DMS53 treated with DMSO at 0.1 percent for 48 hours (cell line): Measurements from ENCODE around the gene PIGN.
A peak's percentile ranks its signal among the peaks of the same experiment; 100 is the strongest.

ENCODE experiments used
- DNase-seq: peaks from one replicate; lab custom pipeline; 2025; ENCODE audit not compliant: unreplicated experiment; lab: John Stamatoyannopoulos, UW

Gene PIGN, protein sequence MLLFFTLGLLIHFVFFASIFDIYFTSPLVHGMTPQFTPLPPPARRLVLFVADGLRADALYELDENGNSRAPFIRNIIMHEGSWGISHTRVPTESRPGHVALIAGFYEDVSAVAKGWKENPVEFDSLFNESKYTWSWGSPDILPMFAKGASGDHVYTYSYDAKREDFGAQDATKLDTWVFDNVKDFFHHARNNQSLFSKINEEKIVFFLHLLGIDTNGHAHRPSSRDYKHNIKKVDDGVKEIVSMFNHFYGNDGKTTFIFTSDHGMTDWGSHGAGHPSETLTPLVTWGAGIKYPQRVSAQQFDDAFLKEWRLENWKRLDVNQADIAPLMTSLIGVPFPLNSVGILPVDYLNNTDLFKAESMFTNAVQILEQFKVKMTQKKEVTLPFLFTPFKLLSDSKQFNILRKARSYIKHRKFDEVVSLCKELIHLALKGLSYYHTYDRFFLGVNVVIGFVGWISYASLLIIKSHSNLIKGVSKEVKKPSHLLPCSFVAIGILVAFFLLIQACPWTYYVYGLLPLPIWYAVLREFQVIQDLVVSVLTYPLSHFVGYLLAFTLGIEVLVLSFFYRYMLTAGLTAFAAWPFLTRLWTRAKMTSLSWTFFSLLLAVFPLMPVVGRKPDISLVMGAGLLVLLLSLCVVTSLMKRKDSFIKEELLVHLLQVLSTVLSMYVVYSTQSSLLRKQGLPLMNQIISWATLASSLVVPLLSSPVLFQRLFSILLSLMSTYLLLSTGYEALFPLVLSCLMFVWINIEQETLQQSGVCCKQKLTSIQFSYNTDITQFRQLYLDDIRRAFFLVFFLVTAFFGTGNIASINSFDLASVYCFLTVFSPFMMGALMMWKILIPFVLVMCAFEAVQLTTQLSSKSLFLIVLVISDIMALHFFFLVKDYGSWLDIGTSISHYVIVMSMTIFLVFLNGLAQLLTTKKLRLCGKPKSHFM

DNA sequence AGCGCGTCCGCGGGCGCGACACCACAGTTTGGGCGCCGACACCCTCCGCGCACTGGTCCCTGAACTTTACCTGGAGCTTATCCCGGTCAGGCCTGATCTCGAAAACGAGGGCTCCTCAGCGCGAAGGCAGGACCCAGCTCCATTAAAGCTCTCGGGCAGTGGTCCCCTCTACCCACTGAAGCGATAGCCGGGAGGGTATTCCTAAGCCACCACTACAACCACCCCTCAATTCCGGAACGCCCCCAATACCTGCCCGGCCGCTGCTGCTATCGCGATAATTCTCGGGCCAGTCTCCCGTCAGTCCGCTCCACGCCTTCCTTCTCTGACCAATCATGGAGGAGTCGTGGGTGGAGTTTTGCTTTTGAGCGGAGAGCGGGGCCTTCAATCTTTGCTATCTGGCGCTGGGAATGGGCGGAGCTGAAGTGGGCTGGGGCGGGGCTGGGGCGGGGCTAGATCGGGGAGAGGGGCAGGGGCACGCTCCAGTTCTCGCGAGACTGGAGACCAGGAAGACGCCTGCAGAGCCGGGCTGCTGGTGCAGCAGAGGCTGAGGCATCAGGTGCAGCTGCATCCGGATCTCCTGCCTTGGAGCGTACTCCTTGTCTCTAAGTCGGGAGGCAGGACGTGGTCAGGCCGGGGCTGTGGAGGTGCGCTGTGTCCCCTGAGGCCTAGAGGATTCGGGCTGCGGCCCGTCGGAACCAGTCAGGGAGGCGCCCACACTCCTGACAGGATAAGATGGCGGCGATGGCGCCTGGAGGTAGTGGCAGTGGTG is at the start of gene PIGN, which contains the start of gene RELCH:
PIGN (minus strand) TSS at position 283 of the 769 bp plus-strand sequence. CDS start 25,703 bp downstream, outside the sequence.
RELCH (plus strand) TSS at position 482 of the 769 bp plus-strand sequence; CDS start at position 733, 251 bp downstream.
- peak; percentile 99 for DNase-seq

DNA sequence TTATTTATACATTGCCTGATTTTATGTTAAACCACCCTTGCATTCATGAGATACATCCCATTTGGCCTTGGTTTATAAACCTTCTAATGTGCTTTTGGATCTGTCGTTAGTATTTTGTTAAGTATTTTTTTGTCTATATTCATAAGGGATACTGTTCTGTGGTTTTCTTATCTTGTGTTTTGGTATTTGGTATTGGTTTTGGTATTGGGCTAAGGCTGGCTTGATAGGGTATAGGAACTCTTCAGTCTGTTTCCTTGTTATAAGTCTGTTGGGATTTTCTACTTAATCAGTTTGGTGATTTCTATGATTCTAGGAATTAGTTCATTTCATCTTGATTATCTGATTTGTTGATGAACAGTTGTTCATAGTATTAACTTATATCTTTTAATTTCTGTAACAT is 49.4 kb upstream of the PIGN start:
- no peak for DNase-seq

DNA sequence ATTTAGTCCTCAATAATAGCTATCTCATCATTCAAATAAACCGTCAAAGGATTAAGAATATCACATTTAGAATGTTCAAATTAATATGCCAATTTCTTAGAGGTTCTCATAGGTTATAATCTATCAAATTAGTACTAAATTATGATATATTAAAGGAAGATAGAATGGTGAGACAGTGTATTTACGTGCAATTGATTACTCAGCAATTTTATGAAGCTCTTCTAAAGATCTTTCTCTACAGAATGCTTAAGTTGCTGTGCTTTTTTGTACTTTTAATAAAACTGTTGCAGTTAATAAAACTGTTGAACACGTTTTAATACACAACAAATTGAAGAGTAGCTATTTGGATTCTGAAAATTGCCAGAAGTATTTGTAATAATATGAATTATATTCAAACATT is 39.2 kb upstream of the PIGN start:
- no peak for DNase-seq

DNA sequence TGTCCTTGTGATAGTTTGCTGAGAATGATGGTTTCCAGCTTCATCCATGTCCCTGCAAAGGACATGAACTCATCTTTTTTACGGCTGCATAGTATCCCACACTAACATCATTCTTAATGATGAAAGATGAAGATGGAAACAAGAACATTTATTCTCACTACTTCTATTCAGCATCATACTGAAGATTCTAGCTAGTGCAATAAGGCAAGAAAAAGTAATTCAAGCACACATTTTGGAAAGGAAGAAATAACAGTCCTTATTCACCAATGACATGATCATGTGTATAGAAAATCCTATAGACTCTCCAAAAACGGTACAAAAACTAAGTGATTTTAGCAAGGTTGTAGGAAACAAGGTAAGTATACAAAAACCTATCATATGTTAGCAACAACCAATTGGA is 37.4 kb upstream of the PIGN start:
- no peak for DNase-seq

DNA sequence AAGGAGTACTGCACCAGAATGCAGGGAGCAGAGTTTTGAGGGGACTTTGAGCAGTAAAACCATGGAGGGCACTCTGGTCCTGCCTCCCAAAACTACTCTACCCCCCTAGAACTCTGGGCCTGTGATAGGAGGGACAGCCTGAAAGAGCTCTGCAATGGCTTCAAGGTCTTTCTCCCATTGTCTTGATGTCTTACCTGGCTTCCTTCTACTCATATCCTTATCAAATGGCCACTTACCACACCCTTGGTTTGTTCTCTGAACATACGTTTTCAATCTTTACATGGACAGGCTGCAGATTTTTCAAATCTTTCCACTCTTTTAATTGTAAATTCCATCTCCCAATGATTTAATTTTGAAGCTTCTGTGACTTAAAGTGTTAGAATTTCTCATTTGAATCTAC is 27.9 kb upstream of the PIGN start:
- no peak for DNase-seq

DNA sequence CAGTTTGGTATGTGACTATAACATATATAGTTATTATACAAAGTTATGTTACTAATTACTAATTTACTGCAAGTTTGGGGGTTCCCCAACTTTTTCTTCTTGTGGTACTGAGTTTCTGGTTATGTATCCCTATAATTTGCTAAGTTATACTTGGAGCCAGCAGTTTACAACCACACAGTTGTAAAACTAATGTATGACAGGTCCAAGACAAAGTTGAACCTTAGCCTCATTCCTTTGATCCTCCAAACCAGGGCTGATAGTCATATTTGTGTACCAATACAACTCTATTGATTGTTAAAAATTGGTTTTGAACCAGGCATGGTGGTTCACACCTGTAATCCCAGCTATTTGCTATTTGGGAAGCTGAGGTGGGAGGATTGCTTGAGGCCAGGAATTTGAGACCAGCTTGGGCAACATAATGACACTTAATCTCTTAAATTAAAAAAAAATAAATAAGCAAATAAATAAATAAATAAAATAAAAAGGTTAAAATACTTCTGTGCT is 24.5 kb upstream of the PIGN start:
- no peak for DNase-seq

DNA sequence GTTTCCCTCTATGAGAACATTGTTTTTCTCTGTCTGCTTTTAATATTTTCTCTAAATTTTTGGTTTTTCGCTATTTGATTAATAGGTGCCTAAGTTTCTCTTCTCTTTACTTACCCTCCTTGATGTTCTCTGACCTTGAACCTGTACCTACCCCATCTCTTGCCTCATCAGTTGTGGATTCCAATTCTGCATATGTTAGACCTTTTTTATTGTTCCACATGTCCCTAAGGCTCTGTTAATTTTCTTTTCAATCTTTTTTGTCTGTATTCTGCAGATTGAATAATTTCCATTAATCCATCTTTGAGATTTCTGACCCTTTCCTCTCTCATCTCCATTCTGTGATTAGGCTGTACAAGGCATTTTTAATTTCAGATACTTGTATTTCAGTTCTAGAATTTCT is 23.3 kb upstream of the PIGN start:
- no peak for DNase-seq

DNA sequence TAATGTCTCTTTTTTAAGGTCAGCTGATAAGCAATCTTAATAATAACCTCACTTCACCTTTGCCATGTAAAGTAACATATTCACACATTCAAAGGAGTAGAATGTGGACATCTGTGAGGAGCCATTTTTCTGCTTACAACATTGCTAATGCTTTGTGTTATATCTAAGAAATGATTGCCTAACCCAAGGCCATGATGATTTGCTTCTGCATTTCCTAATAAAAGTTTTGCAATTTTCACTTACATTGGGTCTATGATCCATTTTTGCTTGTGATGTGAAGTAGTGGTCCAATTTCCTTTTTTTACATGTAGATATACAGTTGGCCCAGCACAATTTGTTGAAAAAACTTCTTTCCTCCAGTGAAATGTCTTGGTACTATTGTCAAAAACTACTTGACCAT is 22.2 kb upstream of the PIGN start:
- no peak for DNase-seq

DNA sequence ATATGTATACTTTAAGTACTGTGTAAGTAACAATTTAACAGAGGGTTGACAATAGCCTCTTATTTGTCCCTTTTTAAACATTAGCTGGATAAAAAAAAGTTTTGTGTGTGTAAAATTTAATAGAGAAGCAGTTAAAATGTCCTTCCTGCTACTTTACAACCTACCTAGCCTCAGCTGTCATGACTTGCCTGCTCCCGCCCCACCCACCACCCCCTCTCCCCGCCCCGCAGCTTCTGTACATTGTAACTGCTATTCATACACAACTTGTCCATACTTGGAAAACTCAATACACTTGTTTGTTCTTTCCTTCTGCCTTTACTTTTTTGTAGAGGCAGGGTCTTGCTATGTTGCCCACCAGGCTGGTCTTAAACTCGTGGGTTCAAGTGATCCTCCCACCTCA is 19.7 kb upstream of the PIGN start:
- DNase-seq, result no peak

DNA sequence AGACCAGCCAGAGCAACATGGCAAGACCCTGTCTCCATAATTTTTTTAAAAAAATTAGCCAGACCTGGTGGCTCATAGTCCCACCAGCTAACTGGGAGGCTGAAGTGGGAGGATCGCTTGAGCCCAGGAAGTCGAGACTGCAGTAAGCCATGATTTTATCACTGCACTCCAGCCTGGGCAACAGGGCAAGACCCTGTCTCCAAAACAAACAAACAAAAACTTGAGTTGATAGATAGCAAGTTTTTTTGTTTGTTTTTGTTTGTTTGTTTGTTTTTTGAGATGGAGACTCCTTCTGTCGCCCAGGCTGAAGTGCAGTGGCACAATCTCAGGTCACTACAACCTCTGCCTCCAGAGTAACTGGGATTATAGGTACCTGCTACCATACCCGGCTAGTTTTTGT is 19.0 kb upstream of the PIGN start:
- no peak for DNase-seq

DNA sequence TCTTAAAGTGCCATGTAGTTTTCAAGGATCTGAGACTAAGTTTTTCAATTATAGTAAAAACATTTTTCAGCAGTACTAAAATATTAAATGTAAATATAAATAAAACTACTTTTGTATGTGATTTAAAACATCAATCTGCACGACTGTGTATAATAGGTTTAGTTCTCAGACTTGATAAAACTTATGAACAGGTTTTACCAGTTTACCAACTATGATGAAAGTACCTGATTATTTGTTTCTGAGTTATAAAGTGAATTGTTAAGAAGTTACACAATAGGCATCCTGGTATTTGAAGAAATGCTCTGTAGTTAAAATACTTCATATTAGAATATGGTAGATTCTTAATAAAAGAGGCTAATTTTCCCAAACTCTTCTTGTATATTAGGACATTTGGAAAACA is 15.0 kb upstream of the PIGN start:
- DNase-seq, result peak; percentile 40

DNA sequence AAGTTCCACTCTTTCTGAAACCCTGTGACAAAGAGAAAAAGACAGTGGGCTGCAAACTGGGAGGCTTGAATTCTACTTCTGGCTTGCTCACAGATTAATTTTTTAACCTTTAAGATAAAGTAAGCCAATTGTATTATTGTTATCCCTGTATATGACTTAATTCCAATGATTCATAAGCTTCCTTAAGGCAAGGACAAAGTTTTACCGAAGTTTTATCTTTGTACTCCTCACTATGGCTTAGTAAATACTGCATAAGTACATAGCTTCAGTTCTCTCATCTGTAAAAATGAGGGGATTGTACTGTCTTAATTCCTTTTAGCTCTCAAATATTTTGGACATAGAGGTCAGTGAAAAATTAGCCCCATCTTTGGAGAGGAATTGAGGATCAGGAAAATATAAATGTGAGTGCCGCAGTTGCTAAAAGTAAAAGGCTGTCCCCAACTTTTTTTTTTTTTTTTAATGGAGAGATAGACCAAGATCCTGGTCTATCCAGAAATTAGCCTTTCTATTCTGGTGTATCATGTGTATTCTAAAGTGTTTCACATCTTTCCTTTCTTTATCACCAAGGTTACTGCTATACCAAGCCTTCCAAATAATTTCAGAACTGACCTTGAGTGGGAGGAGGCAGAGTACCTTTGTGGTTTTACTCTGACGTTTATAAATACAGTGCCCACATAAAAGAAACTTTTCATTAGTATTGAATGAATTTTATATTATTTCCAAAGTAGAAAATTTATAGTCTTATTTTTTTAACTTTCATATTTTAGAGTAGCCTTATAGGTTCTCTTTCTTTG is 13.5 kb upstream of the PIGN start:
- DNase-seq, result no peak

DNA sequence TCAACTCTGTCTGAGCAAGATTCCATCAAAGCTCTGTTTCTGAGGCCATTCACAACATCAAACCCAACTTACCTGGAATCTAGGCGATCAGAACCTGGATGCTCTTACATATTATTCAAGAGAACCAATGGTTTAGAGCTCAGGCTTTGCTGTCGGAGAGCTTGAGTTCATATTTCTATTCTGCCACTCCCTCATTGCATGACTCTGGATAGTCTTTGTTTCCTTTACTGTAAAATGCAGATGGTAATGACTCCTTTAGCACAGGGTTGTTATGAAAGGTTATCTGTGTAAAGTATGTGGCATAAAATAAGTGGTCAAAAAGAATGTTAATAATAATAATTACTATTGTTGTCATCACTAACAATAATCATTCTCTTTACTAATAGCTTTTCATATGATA is 12.8 kb upstream of the PIGN start:
- DNase-seq, result no peak

DNA sequence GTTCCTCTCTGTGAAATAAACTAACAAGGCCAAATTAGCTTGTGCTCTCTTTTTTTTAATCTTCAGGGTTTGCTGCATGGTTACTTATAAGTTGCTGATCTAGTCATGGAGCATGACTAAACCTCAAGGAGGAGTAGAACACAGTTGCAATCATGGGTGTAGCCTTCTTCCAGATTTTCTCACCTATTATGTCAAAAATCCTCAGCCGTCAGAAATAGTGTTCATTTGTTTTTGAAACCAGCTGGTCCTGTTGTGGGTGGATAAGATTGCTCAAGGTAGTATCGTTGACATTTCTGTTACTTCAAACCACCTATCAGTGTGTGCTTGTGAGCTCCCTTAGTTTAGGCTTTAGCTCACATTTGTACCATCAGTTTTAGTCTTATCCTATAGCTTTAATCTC is 11.4 kb upstream of the PIGN start:
- no peak for DNase-seq

DNA sequence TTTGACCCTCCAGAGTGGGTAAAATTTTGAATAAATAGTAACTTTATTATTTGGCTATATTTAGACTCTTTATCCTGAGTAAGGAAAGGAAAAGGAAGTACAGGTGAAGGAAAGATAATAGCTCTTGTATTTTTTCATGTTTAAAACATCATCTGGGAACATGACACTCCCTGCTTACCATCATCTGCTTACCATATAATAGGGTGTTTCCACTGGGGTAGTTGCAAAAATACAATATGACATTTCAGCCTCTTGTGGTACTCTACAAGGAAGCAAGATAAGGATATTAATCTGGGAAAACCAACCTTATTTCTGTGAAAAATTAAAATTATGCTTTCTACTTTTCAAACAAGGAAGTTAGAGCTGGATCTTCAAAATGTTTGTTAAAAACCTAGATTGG is 10.1 kb upstream of the PIGN start:
- no peak for DNase-seq

DNA sequence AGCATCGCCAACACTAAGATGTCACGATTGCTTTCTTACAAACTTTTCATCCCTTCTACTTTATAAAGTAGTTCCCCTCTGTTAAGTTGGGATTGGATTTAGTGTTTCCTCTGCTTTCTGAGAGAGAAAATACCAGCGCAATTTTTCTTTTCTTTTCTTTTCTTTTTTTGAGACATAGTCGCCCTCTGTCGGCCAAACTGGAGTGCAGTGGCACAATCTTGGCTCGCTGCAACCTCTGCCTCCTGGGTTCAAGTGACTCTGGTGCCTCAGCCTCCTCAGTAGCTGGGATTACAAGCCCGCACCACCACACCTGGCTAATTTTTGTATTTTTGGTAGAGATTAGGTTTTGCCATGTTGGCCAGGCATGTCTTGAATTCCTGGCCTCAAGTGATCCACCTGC is 9.2 kb upstream of the PIGN start:
- DNase-seq, result no peak

DNA sequence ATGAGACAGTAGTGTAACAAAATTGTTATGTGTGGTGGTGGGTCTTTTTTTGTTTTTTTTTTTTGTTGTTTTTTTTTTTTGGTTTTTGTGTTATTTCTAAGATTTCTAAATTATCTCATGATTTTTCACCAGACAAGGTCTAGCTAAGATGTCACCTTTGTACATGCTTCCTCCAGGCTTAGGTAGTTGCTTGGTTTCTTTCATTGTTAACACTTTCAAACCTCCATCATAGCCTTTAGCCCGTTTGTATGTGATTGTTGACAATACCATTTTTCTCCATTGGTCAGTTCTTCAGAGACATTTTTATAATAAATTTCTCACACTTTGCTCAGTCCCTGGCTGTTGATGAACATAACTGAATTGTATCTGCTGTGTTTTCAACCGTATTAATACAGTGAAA is 2.4 kb upstream of the PIGN start:
- no peak for DNase-seq

DNA sequence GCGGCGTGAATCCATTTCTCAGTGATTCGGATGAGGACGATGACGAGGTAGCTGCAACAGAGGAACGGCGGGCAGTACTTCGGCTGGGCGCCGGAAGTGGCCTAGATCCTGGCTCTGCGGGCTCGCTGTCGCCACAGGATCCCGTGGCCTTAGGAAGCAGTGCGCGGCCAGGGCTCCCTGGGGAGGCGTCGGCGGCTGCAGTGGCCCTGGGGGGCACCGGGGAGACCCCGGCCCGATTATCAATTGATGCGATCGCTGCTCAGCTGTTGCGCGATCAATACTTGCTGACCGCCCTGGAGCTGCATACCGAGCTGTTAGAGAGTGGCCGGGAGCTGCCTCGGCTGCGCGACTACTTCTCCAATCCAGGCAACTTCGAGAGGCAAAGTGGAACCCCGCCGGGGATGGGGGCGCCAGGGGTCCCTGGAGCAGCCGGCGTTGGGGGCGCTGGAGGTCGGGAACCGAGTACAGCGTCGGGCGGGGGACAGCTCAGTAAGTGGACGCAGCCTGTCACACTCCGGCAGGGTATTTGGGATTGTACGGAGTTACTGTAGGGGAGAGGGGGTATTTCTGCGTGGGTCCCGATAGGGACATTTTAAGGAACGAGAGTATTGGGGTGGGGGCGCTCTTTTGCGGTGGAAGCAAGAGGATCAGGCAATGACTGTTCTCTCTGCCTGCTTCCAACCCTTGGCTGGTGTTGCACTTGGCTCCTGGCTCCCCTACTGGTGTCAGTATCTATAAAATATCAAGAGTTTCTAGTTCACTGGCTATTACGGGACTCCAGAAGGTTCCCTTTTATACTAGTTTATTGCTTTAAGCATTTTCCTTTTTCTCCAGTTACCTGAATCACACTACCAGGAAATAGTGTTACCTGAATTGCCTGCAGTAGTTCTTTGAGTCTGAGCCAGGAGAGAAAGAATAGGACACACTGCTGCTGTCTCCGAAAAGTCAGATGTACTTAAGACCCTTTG is 971 bp upstream of the PIGN start:
- DNase-seq, result peak; percentile 85

DNA sequence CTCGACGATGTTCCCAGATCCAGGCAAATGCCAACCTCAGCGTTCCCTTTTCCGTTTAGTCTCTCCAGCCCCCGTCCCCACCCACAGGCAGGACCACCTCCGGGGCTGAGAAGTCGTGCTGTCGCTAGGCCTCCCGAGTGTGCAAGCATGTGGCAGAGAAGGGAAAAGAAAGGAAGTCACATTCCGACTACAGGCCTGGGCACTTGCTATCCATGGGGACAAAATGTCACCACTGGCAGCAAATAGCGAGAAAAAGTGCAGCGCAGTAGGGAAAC is 420 bp downstream of the PIGN start:
- no peak for DNase-seq
